ENCODE results near the gene CSE1L. TPM values are rescaled to one million over a fixed set of nuclear protein-coding genes. Genes with fewer than 3 reads are reported as not detected.

CSE1L gene, protein sequence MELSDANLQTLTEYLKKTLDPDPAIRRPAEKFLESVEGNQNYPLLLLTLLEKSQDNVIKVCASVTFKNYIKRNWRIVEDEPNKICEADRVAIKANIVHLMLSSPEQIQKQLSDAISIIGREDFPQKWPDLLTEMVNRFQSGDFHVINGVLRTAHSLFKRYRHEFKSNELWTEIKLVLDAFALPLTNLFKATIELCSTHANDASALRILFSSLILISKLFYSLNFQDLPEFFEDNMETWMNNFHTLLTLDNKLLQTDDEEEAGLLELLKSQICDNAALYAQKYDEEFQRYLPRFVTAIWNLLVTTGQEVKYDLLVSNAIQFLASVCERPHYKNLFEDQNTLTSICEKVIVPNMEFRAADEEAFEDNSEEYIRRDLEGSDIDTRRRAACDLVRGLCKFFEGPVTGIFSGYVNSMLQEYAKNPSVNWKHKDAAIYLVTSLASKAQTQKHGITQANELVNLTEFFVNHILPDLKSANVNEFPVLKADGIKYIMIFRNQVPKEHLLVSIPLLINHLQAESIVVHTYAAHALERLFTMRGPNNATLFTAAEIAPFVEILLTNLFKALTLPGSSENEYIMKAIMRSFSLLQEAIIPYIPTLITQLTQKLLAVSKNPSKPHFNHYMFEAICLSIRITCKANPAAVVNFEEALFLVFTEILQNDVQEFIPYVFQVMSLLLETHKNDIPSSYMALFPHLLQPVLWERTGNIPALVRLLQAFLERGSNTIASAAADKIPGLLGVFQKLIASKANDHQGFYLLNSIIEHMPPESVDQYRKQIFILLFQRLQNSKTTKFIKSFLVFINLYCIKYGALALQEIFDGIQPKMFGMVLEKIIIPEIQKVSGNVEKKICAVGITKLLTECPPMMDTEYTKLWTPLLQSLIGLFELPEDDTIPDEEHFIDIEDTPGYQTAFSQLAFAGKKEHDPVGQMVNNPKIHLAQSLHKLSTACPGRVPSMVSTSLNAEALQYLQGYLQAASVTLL
- 33.0 and 71.7 TPM in 2 replicates for total RNA-seq

DNA sequence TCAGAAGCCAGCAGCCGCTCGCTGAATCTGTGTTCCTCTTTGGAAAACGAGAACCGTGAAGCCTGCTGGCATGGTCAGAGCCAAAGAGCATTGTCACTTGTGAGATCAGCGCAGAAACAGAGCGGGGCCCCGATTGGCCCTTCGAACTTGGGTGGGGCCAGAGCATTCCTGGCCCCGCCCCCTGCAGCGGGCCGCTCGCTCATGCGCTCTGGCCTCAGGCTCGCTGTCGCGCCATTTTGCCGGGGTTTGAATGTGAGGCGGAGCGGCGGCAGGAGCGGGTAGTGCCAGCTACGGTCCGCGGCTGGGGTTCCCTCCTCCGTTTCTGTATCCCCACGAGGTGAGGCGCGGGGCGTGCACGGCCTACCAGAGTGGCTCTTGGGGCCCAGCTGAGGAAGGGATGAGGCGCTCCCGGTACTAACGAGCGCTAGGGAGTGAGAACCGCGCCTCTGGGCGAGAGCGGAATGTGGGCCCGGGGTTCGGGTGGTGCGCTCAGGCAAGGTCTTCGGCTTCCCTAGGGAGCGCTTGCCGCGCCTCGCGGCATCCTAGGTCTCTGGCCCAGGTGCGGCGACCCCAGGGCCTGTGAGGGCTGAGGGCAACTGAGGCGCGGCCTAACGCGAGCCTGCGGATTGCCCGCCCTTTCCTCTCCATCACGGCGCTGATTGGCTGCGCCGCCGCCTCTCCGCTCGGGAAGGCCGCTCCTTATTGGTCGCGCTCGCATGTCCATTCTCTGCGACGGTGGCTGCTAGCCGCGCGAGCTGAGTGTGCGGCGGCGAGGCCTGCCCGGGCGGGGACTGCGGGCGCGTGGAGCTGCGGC lies at the start of gene CSE1L:
Gene CSE1L (plus strand): TSS at position 226 of the 814 bp plus-strand sequence. CDS start 12,152 bp downstream, outside the sequence.

Small RNA genes lying within 50 kb of the gene (small RNA-seq; reads per million reads assigned to genes)
- gene SNAP23P1: not detected

Other genes with a start within 250 kb of the CSE1L start
- under 0.01 TPM in 2 replicates for gene PREX1, start 218.3 kb upstream of the CSE1L start, total RNA-seq
- 27.5 and 41.4 TPM in 2 replicates for gene ARFGEF2, start 124.6 kb upstream of the CSE1L start, total RNA-seq
- gene STAU1, start 142.0 kb downstream of the CSE1L start, total RNA-seq: 36.1 and 44.5 TPM in 2 replicates
- 36.5 and 44.0 TPM in 2 replicates for gene DDX27, start 173.1 kb downstream of the CSE1L start, total RNA-seq
- gene ZNFX1, start 231.7 kb downstream of the CSE1L start, total RNA-seq: 32.3 and 32.6 TPM in 2 replicates